Activated T-cell treated with anti-CD3 and anti-CD28 coated beads, Interleukin-2, amount 50 U/mL, for 24 hours (primary cell): ENCODE data around the gene CCDC93.

ENCODE experiments used
- DNase-seq: peaks from one replicate; pipeline ENCODE4 v3.0.0-alpha.2; 2020
- H3K27ac Mint-ChIP-seq: 2 replicates; pipeline ENCODE4 v1.8.0; 2020; ENCODE audit warnings: mild to moderate bottlenecking, mixed read lengths
- H3K27me3 Mint-ChIP-seq: 2 replicates; pipeline ENCODE4 v1.8.0; 2020; ENCODE audit warnings: mixed read lengths
- H3K36me3 Mint-ChIP-seq: 2 replicates; pipeline ENCODE4 v1.8.0; 2020; ENCODE audit warnings: low read depth, mixed read lengths
- H3K4me1 Mint-ChIP-seq: 2 replicates; pipeline ENCODE4 v1.8.0; 2020; ENCODE audit warnings: low read depth, mixed read lengths
- H3K4me3 Mint-ChIP-seq: 2 replicates; pipeline ENCODE4 v1.8.0; 2020; ENCODE audit warnings: mild to moderate bottlenecking, moderate library complexity, mixed read lengths
- H3K9me3 Mint-ChIP-seq: 2 replicates; pipeline ENCODE4 v1.8.0; 2020; ENCODE audit warnings: mixed read lengths

The CCDC93 gene

DNA sequence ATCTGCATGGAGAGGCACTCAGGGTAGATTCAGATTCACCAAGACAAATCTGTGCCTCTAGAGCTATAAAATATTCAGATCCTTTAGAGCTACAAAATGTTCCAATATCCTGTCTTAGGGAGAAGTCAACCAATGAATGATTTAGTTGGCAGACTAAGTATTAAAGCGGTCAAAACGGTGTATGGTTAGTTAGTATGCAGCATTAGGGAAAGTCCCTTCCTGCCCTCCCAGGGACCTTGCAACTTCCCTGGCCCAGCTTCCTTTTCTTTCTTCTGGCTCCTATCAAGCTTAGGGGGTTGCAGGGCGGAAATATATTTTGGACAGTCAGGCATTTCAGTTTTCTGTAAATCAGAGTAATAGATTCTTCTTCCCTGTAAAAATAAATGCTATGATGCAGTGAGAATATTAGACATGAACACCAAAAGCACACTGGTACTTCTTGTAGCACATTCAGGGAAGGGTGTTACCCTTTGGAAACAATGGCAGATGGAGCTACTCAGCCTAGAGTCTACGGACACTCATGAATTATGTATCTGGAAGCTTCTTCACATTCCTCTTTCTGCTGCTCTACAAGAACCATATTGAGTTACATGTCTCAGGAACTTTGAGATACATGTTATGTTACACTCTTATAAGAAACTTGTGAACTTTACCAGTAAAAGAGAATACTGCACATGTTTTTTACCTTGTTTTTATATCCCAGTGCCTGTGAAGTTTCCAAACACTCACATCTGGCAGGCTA, 45.7 kb downstream of the CCDC93 start:
- H3K27ac Mint-ChIP-seq: no peak overlapping the region
- peaks cover 96% of the 10 kb centered on the region for H3K36me3 Mint-ChIP-seq
- no peaks in the 10 kb centered on the region for H3K27me3 Mint-ChIP-seq
- H3K4me1 Mint-ChIP-seq: no peaks in the 10 kb centered on the region
- no peak for DNase-seq
- no peaks in the 10 kb centered on the region for H3K9me3 Mint-ChIP-seq
- H3K4me3 Mint-ChIP-seq: no peak overlapping the region

DNA sequence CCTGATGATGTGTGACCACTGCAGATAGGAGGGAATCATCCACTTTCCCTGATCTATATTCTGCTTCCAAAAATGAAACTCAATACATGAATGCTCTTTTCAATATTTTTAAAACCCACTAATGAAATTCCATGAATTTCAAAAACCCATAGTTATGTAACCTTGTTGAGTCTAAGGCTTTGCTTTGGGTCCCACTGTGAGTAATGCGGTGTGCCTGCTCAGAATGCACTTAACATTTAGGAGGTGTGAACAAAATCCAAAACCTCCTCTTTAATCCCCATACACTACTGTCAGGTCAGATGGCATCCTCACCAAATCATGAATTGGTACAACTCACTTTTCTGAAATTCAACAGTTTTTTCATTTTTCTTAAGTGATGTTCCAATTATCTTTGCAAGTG, 50.4 kb downstream of the CCDC93 start:
- Mint-ChIP-seq H3K27me3 (no peaks in the 10 kb centered on the region), H3K4me3 (no peak overlapping the region), H3K27ac (no peak overlapping the region), H3K4me1 (no peaks in the 10 kb centered on the region), H3K36me3 (peaks cover 90% of the 10 kb centered on the region), H3K9me3 (no peaks in the 10 kb centered on the region)
- DNase-seq: no peak

DNA sequence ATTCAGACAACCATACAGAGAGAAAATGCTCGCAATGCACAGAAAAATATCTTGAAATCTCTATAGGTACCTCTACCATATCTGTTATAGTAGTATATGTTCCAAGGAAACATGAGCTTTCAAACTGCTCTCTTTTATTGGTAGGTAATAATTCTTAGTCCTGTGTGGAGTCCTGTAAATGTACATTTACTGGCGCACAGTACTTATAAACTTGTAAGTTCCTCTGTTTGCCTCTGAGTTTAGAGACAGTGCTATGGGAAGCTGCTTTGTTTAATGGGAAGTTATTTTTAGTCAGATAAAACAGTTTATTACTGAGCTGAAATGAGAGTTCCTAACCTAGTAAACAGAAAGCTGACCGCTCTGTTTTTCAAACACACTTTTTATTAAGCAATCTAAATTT, 52.7 kb downstream of the CCDC93 start:
- no peak for DNase-seq
- Mint-ChIP-seq H3K9me3 (no peaks in the 10 kb centered on the region), H3K4me1 (no peaks in the 10 kb centered on the region), H3K36me3 (peaks cover 92% of the 10 kb centered on the region), H3K27ac (no peak overlapping the region), H3K4me3 (no peak overlapping the region), H3K27me3 (no peaks in the 10 kb centered on the region)

DNA sequence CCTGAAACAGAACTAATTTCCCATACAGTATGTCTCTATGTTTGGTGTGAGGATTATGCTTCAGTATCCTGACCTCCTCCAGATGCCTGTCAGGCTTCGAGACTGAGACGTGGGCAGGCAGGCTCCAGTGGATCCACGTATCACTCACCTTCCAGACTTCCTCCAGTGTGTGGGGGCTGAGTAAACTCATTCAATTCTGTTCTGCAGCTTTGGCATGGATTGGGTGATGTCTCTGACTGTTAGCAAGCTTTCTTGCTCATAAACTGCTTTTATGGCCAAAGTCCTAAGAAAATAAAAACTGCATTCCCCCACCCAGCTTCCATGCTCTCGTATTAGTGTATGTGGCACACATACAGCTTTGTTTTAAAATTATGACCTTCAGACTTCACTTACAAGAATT, 53.6 kb downstream of the CCDC93 start:
- H3K27ac Mint-ChIP-seq: no peak overlapping the region
- H3K27me3 Mint-ChIP-seq: no peaks in the 10 kb centered on the region
- H3K9me3 Mint-ChIP-seq: no peaks in the 10 kb centered on the region
- H3K4me3 Mint-ChIP-seq: no peak overlapping the region
- H3K4me1 Mint-ChIP-seq: no peaks in the 10 kb centered on the region
- peaks cover 93% of the 10 kb centered on the region for H3K36me3 Mint-ChIP-seq
- DNase-seq: no peak

DNA sequence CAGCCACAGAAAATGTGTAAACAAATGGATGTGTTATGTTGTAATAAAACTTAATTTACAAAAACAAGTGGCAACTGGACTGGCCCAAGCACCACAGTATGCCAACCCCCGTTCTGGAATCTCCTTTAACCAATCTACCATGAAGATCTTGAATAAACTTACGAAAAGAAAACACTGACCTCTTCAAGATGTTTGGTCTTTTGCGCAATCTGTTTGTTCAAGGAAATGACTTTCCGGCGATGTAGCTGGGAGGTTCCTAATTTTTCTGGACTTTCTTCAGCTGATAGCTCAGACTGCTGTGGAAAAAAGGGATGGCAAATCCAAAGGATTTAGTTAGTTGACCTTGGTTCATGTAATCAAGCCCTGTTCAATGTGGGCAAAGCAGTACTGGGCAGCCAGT, 55.7 kb downstream of the CCDC93 start:
- peaks cover 93% of the 10 kb centered on the region for H3K36me3 Mint-ChIP-seq
- no peak overlapping the region for H3K4me3 Mint-ChIP-seq
- no peak overlapping the region for H3K27ac Mint-ChIP-seq

DNA sequence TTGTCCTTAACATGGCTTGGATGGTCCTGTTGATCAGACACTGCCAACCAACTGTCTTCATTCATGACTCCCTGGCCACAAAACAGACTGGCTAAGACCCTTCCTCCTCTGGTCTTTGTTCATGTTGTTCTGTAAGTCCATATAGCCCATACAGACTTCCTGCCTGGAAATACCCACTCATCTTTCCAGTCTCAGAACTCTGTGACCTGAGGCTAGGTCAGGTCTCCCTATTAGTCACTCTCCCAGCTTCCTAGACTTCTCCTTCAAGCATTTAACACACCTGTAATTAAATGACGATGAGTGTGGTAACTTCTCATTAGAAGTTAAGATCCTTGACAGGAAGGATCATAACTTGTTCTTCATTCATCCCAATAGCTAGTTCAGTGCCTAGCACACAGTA, 56.3 kb downstream of the CCDC93 start:
- Mint-ChIP-seq H3K9me3 (no peaks in the 10 kb centered on the region), H3K4me1 (no peaks in the 10 kb centered on the region), H3K27me3 (no peaks in the 10 kb centered on the region), H3K4me3 (no peak overlapping the region), H3K27ac (peak overlapping the region; percentile 45), H3K36me3 (peaks cover 94% of the 10 kb centered on the region)
- DNase-seq: no peak

More for the DNA sequence above, 55.7 kb downstream of the CCDC93 start:
- DNase-seq: no peak
- H3K9me3 Mint-ChIP-seq: no peaks in the 10 kb centered on the region
- no peaks in the 10 kb centered on the region for H3K27me3 Mint-ChIP-seq
- H3K4me1 Mint-ChIP-seq: no peaks in the 10 kb centered on the region

DNA sequence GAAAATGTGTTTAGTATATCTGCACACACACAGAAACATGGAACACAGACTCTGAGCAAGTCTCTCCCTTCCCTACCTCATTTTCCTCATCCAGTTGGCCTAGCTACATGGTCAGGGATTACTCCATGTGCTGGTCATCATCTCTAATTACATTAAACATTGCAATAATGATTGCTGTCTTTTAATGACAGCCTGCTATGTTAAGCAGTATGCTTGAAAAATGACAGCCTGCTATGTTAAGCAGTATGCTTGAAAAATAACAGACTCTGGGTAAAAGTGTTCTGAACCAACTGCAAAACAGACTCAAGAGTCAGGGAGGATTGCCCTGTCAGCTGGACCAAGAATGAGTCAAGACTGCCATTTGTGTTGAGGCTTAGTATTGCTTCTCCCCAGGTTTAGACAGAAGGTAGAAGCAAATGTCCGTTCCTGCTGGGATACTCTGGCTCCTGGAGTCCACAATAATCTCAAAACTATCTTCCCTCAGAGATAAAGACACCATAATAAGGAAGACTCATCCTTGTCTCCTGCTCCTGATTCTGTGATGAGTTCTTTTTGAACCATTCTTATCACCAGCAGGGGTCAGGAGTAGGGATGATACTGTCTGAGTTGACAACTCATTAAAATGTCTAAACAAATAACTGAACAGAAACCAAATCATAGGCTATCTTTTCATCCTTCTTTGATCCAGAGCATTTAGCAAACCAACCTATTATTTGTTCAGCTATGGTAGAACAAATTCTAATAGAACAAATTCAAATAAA, 57.7 kb downstream of the CCDC93 start:
- no peaks in the 10 kb centered on the region for H3K9me3 Mint-ChIP-seq
- H3K36me3 Mint-ChIP-seq: peaks cover 99% of the 10 kb centered on the region
- H3K27ac Mint-ChIP-seq: no peak overlapping the region
- H3K27me3 Mint-ChIP-seq: no peaks in the 10 kb centered on the region
- no peak for DNase-seq
- no peaks in the 10 kb centered on the region for H3K4me1 Mint-ChIP-seq
- no peak overlapping the region for H3K4me3 Mint-ChIP-seq

DNA sequence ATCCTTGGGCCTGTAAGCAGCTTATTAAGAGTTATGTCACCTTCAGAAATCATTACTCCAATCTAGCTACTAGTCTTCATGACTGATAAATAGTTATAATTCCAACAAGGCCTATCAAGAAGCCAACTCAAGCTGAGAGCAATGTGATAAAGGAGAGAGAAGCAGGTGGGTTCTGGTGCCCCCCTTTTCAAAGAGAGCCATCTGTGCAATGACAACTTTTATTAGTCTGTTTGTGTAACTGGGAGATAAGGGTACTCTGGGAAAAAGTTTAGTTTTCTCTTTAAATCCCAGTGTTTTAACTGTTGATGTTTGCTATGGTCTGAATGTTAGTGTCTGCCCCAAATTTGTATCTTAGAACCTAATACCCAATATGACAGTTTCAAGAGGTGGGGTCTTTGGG, 60.6 kb downstream of the CCDC93 start:
- no peaks in the 10 kb centered on the region for H3K4me1 Mint-ChIP-seq
- H3K36me3 Mint-ChIP-seq: peaks cover 99% of the 10 kb centered on the region
- no peak overlapping the region for H3K27ac Mint-ChIP-seq
- H3K9me3 Mint-ChIP-seq: no peaks in the 10 kb centered on the region
- H3K27me3 Mint-ChIP-seq: no peaks in the 10 kb centered on the region
- no peak for DNase-seq
- no peak overlapping the region for H3K4me3 Mint-ChIP-seq

DNA sequence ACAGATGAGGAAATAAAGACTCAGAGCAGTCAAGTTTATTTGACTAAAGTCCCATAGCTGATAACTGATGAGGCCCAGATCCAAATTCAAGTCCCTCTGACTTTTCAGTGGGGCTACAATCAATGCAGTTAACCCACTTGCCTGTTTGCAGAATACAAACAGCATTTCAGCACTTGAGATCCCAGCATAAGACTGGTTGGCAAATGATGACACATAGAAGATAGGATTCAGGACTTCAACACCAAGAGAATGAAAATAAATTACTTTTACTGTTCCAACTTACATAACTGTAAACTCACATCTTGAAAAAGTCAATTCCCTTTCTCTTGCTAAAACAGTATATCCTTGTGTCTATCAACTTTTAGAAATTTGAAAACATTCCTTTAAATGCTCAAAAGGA, 61.2 kb downstream of the CCDC93 start:
- no peaks in the 10 kb centered on the region for H3K4me1 Mint-ChIP-seq
- H3K9me3 Mint-ChIP-seq: no peaks in the 10 kb centered on the region
- H3K4me3 Mint-ChIP-seq: no peak overlapping the region
- no peak overlapping the region for H3K27ac Mint-ChIP-seq
- H3K27me3 Mint-ChIP-seq: no peaks in the 10 kb centered on the region
- no peak for DNase-seq
- peaks cover 99% of the 10 kb centered on the region for H3K36me3 Mint-ChIP-seq

DNA sequence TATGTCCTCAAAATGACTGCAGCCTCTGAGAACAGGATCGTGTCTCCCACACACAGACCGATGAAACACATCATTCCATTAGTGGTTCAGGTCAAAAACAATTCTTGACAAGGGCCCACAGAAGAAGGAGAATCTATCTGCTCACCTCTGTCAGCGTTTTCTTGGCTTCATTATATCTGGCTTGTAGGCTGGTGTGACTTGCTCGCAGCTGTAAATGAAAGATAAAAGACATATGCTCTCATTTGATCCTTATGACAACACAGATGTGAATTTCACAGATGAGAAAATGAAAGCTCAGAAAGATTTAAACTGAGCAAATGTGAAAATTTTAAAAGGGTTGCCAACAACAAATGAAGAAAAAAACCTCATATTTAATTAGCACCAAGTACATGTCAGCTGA, 61.6 kb downstream of the CCDC93 start:
- no peaks in the 10 kb centered on the region for H3K27me3 Mint-ChIP-seq
- peaks cover 99% of the 10 kb centered on the region for H3K36me3 Mint-ChIP-seq

DNA sequence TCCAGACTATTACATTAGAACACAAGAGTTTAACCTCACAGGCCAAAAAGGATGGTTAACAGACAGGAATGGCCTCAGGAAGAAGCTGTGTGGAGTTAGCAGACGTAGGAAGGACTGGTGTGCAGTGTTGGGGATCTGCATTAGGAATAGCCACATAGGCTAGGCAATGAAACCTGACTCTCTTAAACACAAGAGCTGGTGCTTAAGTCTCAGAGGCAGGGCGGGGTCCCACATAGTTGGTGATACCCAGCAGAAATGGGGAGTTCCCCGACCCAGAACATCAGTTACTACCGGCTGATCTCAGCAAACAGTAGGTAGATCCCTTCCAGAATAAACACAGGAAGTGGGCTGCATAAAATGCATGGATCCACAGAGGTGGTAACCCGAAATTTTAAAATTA, 64.1 kb downstream of the CCDC93 start:
- Mint-ChIP-seq H3K27ac (no peak overlapping the region), H3K4me1 (no peaks in the 10 kb centered on the region), H3K36me3 (peaks cover 99% of the 10 kb centered on the region), H3K27me3 (no peaks in the 10 kb centered on the region), H3K4me3 (no peak overlapping the region), H3K9me3 (no peaks in the 10 kb centered on the region)
- no peak for DNase-seq

More for the DNA sequence above, 61.6 kb downstream of the CCDC93 start:
- Mint-ChIP-seq H3K4me1 (no peaks in the 10 kb centered on the region), H3K4me3 (no peak overlapping the region), H3K9me3 (no peaks in the 10 kb centered on the region), H3K27ac (no peak overlapping the region)
- no peak for DNase-seq

DNA sequence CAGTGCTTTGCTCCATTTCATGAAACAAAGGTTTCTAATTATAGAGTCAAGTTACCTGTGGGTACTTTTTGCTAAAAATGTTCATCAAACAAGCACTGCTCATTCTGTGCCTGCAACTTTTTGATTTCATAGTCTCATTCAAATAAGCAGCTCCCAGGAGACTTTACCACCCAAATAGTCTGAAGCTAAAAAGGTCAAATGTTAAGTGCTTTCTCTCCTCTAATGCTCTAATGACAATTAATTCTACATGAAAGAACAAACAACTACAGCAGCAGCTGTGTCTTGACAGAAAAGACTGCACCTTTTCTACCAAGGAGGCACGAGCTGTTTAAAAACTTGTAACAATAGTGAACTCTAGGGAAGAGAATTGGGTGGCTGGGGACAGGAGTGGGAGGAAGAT, 65.3 kb downstream of the CCDC93 start:
- Mint-ChIP-seq H3K4me1 (no peaks in the 10 kb centered on the region), H3K27me3 (no peaks in the 10 kb centered on the region), H3K36me3 (peaks cover 99% of the 10 kb centered on the region), H3K9me3 (no peaks in the 10 kb centered on the region), H3K4me3 (no peak overlapping the region), H3K27ac (no peak overlapping the region)
- no peak for DNase-seq

DNA sequence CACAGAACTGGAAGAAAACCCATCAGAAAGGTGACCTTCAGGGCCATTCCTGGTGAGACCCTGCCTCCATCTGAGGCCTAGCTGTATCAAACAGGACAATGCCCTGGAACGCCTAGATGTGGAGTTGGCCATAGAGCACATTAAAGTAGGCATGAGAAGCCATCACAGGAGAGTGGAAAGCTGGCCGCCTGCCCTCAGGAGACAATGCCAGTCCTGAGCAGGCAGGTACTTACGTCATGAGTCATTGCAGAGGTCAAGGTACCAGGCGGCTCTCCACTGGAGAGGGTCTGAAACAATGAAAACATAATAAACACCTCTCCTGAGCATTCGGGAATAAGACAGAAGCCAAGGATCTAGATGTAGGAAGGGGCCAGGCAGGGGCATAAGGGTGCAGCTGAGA, 68.6 kb downstream of the CCDC93 start:
- no peaks in the 10 kb centered on the region for H3K27me3 Mint-ChIP-seq
- no peak overlapping the region for H3K27ac Mint-ChIP-seq
- H3K4me3 Mint-ChIP-seq: no peak overlapping the region
- H3K9me3 Mint-ChIP-seq: no peaks in the 10 kb centered on the region
- no peaks in the 10 kb centered on the region for H3K4me1 Mint-ChIP-seq
- DNase-seq: no peak
- peaks cover 100% of the 10 kb centered on the region for H3K36me3 Mint-ChIP-seq

DNA sequence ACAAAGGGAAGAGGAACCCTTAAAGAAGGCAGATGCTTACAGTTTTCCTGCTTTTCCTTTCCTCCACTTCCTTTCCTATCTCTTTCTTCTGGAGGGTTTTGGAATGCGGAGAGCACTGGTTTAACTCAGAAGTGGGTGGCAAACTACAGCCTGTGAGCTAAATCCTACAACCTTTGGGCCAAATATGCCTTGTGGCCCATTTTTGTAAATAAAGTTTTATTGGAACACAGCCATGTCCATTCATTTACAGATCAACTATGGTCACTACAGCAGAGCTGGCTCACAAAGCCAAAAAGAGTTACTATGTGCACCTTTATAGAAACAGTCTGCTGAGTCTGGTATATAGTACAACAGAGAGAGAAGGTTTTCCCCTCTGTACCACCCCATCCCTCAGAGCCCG, 69.1 kb downstream of the CCDC93 start:
- Mint-ChIP-seq H3K4me1 (no peaks in the 10 kb centered on the region), H3K27me3 (no peaks in the 10 kb centered on the region), H3K27ac (no peak overlapping the region), H3K4me3 (no peak overlapping the region), H3K9me3 (no peaks in the 10 kb centered on the region), H3K36me3 (peaks cover 100% of the 10 kb centered on the region)
- no peak for DNase-seq

DNA sequence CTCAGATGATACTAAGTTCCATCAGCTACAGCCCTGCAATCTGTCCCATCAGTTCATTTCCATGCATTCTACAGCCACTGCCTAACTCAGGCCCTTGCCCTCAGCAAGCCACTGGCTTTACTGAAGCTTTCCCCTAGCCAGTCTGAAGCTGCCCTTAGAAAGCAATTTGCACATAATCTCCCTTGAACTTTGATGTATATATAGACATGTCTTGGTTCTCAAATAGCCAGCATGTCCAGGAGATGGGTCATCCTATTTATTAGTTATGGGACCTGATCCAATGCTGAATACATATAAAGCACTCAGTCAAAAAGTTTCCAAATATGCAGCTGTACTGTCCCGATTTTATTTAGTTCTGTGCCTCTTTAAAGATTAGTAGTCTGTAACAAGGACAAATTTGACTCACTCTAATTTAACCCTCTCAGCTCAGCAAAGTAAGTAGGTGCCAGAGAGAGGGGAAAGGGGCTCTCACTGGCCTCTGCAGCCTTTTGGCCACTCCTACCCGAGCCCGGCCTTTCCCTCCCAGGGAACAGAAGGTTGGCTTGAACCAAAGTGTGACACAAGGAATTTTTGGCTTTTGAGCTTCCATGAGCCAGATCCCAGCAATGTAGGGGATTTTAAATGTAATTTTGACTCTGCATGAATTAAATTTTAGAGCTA, 70.7 kb downstream of the CCDC93 start:
- Mint-ChIP-seq H3K4me1 (no peaks in the 10 kb centered on the region), H3K4me3 (no peak overlapping the region), H3K27ac (no peak overlapping the region), H3K27me3 (no peaks in the 10 kb centered on the region), H3K36me3 (peaks cover 99% of the 10 kb centered on the region), H3K9me3 (no peaks in the 10 kb centered on the region)
- no peak for DNase-seq
